Measurements from ENCODE around the gene ENGASE.

ENGASE gene

GRCh38 chr17:79115487-79115886, 40.9 kb downstream of the ENGASE start:
- Histone ChIP-seq H3K27ac (ENCODE audit: low read length) (no peak overlapping the region), H3K27me3 (ENCODE audit: control insufficient read depth, insufficient read depth, low read length) (no peaks in the 10 kb centered on the region), H3K9ac (ENCODE audit: low read length) (no peak overlapping the region), H3K9me3 (ENCODE audit: control insufficient read depth, low read depth, low read length) (no peaks in the 10 kb centered on the region), H3K36me3 (ENCODE audit: control insufficient read depth, low read depth, low read length) (no peaks in the 10 kb centered on the region), H3K4me1 (ENCODE audit: control insufficient read depth, low read depth, low read length) (peaks cover 4% of the 10 kb centered on the region), H3K4me3 (ENCODE audit: low read length) (no peak overlapping the region)

GRCh38 chr17:79116575-79117368, 42.1 kb downstream of the ENGASE start:
- no peak overlapping the region for H3K4me3 ChIP-seq (ENCODE audit: low read length)
- H3K36me3 ChIP-seq (ENCODE audit: control insufficient read depth, low read depth, low read length) = no peaks in the 10 kb centered on the region
- no peaks in the 10 kb centered on the region for H3K9me3 ChIP-seq (ENCODE audit: control insufficient read depth, low read depth, low read length)
- H3K9ac ChIP-seq (ENCODE audit: low read length) = no peak overlapping the region
- peaks cover 4% of the 10 kb centered on the region for H3K4me1 ChIP-seq (ENCODE audit: control insufficient read depth, low read depth, low read length)
- H3K27me3 ChIP-seq (ENCODE audit: control insufficient read depth, insufficient read depth, low read length) = no peaks in the 10 kb centered on the region
- no peak overlapping the region for H3K27ac ChIP-seq (ENCODE audit: low read length)

GRCh38 chr17:79117905-79118487, 43.4 kb downstream of the ENGASE start:
- Histone ChIP-seq H3K36me3 (ENCODE audit: control insufficient read depth, low read depth, low read length) (no peaks in the 10 kb centered on the region), H3K27ac (ENCODE audit: low read length) (no peak overlapping the region), H3K9me3 (ENCODE audit: control insufficient read depth, low read depth, low read length) (no peaks in the 10 kb centered on the region), H3K4me3 (ENCODE audit: low read length) (no peak overlapping the region), H3K27me3 (ENCODE audit: control insufficient read depth, insufficient read depth, low read length) (no peaks in the 10 kb centered on the region), H3K9ac (ENCODE audit: low read length) (no peak overlapping the region), H3K4me1 (ENCODE audit: control insufficient read depth, low read depth, low read length) (peaks cover 4% of the 10 kb centered on the region)

GRCh38 chr17:79118924-79119323, 44.3 kb downstream of the ENGASE start:
- no peak overlapping the region for H3K9ac ChIP-seq (ENCODE audit: low read length)
- H3K4me3 ChIP-seq (ENCODE audit: low read length) = no peak overlapping the region
- H3K27ac ChIP-seq (ENCODE audit: low read length) = no peak overlapping the region
- no peaks in the 10 kb centered on the region for H3K27me3 ChIP-seq (ENCODE audit: control insufficient read depth, insufficient read depth, low read length)
- H3K4me1 ChIP-seq (ENCODE audit: control insufficient read depth, low read depth, low read length) = peaks cover 4% of the 10 kb centered on the region
- no peaks in the 10 kb centered on the region for H3K36me3 ChIP-seq (ENCODE audit: control insufficient read depth, low read depth, low read length)
- no peaks in the 10 kb centered on the region for H3K9me3 ChIP-seq (ENCODE audit: control insufficient read depth, low read depth, low read length)

- H3K4me3 ChIP-seq (ENCODE audit: low read length) = no peak overlapping the region
- no peaks in the 10 kb centered on the region for H3K9me3 ChIP-seq (ENCODE audit: control insufficient read depth, low read depth, low read length)
- no peak overlapping the region for H3K27ac ChIP-seq (ENCODE audit: low read length)
- H3K36me3 ChIP-seq (ENCODE audit: control insufficient read depth, low read depth, low read length) = no peaks in the 10 kb centered on the region
- no peaks in the 10 kb centered on the region for H3K4me1 ChIP-seq (ENCODE audit: control insufficient read depth, low read depth, low read length)
- H3K9ac ChIP-seq (ENCODE audit: low read length) = no peak overlapping the region
- no peaks in the 10 kb centered on the region for H3K27me3 ChIP-seq (ENCODE audit: control insufficient read depth, insufficient read depth, low read length)
These were observed 45.6 kb downstream of the ENGASE start for GRCh38 chr17:79120259-79120658.

GRCh38 chr17:79123988-79124387, 49.4 kb downstream of the ENGASE start:
- H3K27me3 ChIP-seq (ENCODE audit: control insufficient read depth, insufficient read depth, low read length) = no peaks in the 10 kb centered on the region
- H3K4me1 ChIP-seq (ENCODE audit: control insufficient read depth, low read depth, low read length) = no peaks in the 10 kb centered on the region
- H3K27ac ChIP-seq (ENCODE audit: low read length) = no peak overlapping the region

GRCh38 chr17:79124513-79125209, 50.0 kb downstream of the ENGASE start:
- Histone ChIP-seq H3K9ac (ENCODE audit: low read length) (no peak overlapping the region), H3K36me3 (ENCODE audit: control insufficient read depth, low read depth, low read length) (no peaks in the 10 kb centered on the region), H3K9me3 (ENCODE audit: control insufficient read depth, low read depth, low read length) (no peaks in the 10 kb centered on the region), H3K27ac (ENCODE audit: low read length) (no peak overlapping the region), H3K4me1 (ENCODE audit: control insufficient read depth, low read depth, low read length) (no peaks in the 10 kb centered on the region), H3K4me3 (ENCODE audit: low read length) (no peak overlapping the region), H3K27me3 (ENCODE audit: control insufficient read depth, insufficient read depth, low read length) (no peaks in the 10 kb centered on the region)

More at GRCh38 chr17:79123988-79124387, 49.4 kb downstream of the ENGASE start:
- Histone ChIP-seq H3K9ac (ENCODE audit: low read length) (no peak overlapping the region), H3K9me3 (ENCODE audit: control insufficient read depth, low read depth, low read length) (no peaks in the 10 kb centered on the region), H3K4me3 (ENCODE audit: low read length) (no peak overlapping the region), H3K36me3 (ENCODE audit: control insufficient read depth, low read depth, low read length) (no peaks in the 10 kb centered on the region)

- H3K27me3 ChIP-seq (ENCODE audit: control insufficient read depth, insufficient read depth, low read length) = no peaks in the 10 kb centered on the region
- no peaks in the 10 kb centered on the region for H3K4me1 ChIP-seq (ENCODE audit: control insufficient read depth, low read depth, low read length)
- no peak overlapping the region for H3K9ac ChIP-seq (ENCODE audit: low read length)
These were observed 50.9 kb downstream of the ENGASE start for GRCh38 chr17:79125503-79125902.

GRCh38 chr17:79126139-79126538, 51.5 kb downstream of the ENGASE start:
- H3K27me3 ChIP-seq (ENCODE audit: control insufficient read depth, insufficient read depth, low read length) = no peaks in the 10 kb centered on the region
- H3K9ac ChIP-seq (ENCODE audit: low read length) = no peak overlapping the region
- no peaks in the 10 kb centered on the region for H3K36me3 ChIP-seq (ENCODE audit: control insufficient read depth, low read depth, low read length)
- no peak overlapping the region for H3K4me3 ChIP-seq (ENCODE audit: low read length)
- no peaks in the 10 kb centered on the region for H3K4me1 ChIP-seq (ENCODE audit: control insufficient read depth, low read depth, low read length)
- no peaks in the 10 kb centered on the region for H3K9me3 ChIP-seq (ENCODE audit: control insufficient read depth, low read depth, low read length)
- H3K27ac ChIP-seq (ENCODE audit: low read length) = no peak overlapping the region

More at GRCh38 chr17:79125503-79125902, 50.9 kb downstream of the ENGASE start:
- Histone ChIP-seq H3K27ac (ENCODE audit: low read length) (no peak overlapping the region), H3K36me3 (ENCODE audit: control insufficient read depth, low read depth, low read length) (no peaks in the 10 kb centered on the region), H3K9me3 (ENCODE audit: control insufficient read depth, low read depth, low read length) (no peaks in the 10 kb centered on the region), H3K4me3 (ENCODE audit: low read length) (no peak overlapping the region)

- no peaks in the 10 kb centered on the region for H3K27me3 ChIP-seq (ENCODE audit: control insufficient read depth, insufficient read depth, low read length)
- no peak overlapping the region for H3K4me3 ChIP-seq (ENCODE audit: low read length)
- no peaks in the 10 kb centered on the region for H3K4me1 ChIP-seq (ENCODE audit: control insufficient read depth, low read depth, low read length)
- H3K9ac ChIP-seq (ENCODE audit: low read length) = no peak overlapping the region
- H3K36me3 ChIP-seq (ENCODE audit: control insufficient read depth, low read depth, low read length) = no peaks in the 10 kb centered on the region
- no peaks in the 10 kb centered on the region for H3K9me3 ChIP-seq (ENCODE audit: control insufficient read depth, low read depth, low read length)
- H3K27ac ChIP-seq (ENCODE audit: low read length) = no peak overlapping the region
These were observed 53.0 kb downstream of the ENGASE start for GRCh38 chr17:79127534-79128135.

GRCh38 chr17:79129523-79129922, 54.9 kb downstream of the ENGASE start:
- Histone ChIP-seq H3K36me3 (ENCODE audit: control insufficient read depth, low read depth, low read length) (no peaks in the 10 kb centered on the region), H3K27ac (ENCODE audit: low read length) (no peak overlapping the region), H3K27me3 (ENCODE audit: control insufficient read depth, insufficient read depth, low read length) (no peaks in the 10 kb centered on the region), H3K4me3 (ENCODE audit: low read length) (no peak overlapping the region), H3K9ac (ENCODE audit: low read length) (no peak overlapping the region), H3K9me3 (ENCODE audit: control insufficient read depth, low read depth, low read length) (no peaks in the 10 kb centered on the region), H3K4me1 (ENCODE audit: control insufficient read depth, low read depth, low read length) (no peaks in the 10 kb centered on the region)
